HG03159 (cell line): ENCODE measurements around the gene EEF1A2.
"Not testable (repeated sequence)": the region's sequence is repeated elsewhere in the genome, so short reads cannot be mapped to it uniquely, and the experiment has no call there.

ENCODE experiments used
- ATAC-seq: cut with Tn5 transposase; IDR thresholded peaks from one replicate; pipeline ENCODE4 v1.9.1; 2021; ENCODE audit warnings: mild to moderate bottlenecking, moderate library complexity; ENCODE audit not compliant: unreplicated experiment

The EEF1A2 gene

DNA sequence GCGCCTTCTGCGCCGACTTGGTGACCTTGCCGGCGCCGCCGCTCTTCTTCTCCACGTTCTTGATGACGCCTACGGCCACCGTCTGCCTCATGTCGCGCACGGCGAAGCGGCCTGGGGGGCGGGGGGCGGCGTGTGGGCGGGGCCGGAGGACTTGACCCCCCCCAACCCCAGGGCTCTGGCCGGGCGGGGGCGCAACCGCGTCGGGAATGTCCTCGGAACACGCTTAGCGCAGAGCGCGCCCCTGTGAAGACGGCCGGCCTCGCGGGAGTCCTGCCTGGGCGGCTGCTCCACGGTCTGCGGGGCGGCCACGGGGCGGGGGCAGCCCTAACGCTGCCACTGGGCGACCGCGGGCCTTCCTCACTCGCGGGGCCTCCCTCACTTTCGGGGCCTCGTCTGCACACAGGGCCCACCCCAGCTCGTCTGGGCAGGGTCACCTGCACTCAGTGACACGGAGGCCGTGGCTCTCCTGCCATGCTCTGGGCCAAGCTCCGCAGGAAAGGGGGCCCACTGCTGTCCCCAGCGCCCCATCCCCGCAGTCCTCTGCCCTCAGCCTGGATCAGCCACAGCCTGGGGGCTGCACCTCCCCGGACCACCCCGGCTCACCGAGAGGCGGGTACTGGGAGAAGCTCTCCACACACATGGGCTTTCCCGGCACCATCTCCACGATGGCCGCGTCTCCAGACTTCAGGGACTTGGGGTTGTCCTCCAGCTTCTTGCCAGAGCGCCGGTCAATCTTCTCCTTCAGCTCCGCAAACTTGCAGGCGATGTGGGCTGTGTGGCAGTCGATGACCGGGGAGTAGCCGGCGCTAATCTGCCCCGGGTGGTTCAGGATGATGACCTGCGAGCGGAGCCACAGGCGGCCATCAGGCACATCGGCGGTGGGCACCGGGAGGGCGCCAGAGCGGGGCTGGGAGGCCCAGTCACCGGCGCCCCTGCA, 10.3 kb downstream of the EEF1A2 start:
- no peak for ATAC-seq

DNA sequence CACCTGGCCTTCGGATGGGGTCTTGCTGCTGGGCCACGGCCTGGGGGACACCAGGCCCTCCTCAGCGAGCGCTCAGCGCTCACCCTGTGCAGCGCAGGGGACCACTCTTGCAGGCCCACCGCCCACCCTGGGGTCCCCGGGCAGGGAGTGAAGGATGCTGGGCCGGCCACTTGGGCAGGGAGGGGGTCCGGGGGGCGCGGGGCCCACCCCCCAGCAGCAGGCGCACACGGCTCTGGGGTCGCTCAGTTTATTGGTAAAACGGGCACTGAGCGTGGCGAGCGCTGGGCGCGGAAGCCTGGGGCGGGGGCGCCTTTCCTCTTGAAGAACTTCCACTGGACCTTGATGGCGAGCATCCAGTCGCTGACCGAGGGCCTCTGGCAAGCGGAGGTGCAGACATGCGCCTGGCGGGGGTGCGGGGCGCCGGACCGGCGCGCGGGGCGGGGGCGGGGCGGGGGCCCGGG, 11.1 kb downstream of the EEF1A2 start:
- no peak for ATAC-seq

GRCh38 chr20:63487116-63487764, 11.6 kb downstream of the EEF1A2 start:
- ATAC-seq: no peak

- ATAC-seq: no peak
Measured at GRCh38 chr20:63486300-63486855, 12.5 kb downstream of the EEF1A2 start.

DNA sequence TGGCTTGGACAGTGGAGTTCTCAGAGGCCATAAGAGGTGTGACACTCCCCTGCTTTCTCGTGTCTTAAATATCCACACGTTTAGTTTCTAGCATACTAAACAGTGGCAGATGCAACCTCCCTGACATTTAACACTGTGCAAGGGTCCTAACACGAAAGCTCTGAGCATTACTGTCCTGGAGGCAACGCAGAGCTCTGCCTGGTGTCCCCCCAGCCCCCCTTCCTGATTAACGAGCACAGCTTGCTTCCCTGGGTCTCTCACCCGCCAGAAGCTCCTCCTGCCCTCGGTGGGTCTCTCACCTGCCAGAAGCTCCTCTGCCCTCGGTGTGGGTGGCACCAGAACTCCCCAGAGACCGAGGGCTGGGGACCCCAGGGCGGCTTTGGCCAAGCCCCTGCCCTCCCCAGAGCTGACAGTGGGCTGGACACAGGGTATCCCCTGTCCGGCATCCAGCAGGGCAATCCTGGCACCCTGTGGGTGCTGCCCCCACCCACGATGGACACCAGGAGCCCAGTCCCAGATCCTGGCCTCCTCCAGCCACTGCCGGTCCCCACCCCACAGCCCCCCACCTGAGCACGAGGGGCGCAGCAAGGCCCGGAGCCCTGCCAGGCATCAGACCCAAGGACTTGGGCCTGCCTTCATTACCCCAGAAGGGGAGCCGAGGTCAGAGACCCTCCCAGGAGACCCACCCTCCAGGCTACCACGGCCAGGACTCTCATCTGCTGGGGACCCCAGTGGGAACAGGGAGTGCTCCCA, 14.1 kb downstream of the EEF1A2 start:
- no peak for ATAC-seq

GRCh38 chr20:63484236-63484635, 14.6 kb downstream of the EEF1A2 start:
- ATAC-seq: no peak

GRCh38 chr20:63483834-63484233, 15.0 kb downstream of the EEF1A2 start:
- no peak for ATAC-seq

DNA sequence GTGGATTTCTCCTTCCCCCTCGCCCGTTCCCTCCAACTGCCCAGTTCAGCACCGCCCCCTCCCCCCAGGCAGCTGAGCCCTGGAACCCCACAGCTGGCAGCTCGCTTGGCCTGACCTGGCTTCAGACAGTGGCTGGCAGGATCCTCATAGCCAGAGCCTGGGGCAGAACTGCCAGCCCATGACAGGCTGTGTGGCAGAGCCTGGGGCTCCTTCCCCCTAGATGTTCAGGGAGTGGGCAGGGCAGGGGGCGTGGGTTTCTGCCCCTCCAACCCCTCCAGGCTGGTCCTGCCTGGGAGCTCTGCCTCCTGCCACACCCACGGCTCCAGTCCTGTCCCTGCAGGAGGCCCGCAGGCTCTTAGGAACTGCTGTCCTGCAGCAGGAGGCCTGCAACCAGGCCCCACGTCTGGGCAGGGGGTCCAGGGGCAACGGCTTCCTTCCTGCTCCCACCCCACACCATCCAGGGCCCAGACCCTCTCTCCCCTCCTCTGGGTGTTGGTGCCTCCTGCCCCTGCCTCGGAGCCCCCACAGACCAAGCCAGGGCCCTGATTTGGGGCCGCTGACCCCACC, 16.8 kb downstream of the EEF1A2 start:
- no peak for ATAC-seq

- no peak for ATAC-seq
Measured at GRCh38 chr20:63481503-63481902, 17.4 kb downstream of the EEF1A2 start.

DNA sequence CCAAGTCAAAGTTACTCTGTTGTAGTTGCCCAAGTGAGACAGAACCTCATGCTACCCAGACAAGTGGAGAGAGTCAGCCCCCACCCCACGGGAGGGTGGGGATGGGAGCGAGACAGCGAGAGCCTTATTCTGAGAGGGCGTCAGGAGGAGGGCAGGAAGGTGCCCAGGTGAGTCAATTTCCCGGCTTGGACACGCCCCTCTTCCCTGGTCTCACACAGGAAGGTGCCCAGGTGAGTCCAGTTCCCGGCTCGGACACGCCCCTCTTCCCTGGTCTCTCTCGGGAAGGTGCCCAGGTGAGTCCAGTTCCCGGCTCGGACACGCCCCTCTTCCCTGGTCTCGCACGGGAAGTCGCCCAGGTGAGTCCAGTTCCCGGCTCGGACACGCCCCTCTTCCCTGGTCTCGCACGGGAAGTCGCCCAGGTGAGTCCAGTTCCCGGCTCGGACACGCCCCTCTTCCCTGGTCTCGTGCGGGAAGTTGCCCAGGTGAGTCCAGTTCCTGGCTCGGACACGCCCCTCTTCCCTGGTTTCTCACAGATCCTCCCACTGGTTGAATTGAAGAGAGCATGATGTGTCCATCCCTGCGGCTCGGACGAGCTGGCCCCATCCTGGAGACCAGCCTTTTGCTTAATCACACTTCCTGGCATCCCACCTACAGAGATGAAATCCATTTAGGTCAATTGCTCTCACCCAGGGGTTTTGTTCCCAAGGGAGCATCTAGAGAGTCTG, 19.0 kb downstream of the EEF1A2 start:
- ATAC-seq: not testable (repeated sequence)

GRCh38 chr20:63478346-63479302, 20.3 kb downstream of the EEF1A2 start:
- ATAC-seq: no peak

DNA sequence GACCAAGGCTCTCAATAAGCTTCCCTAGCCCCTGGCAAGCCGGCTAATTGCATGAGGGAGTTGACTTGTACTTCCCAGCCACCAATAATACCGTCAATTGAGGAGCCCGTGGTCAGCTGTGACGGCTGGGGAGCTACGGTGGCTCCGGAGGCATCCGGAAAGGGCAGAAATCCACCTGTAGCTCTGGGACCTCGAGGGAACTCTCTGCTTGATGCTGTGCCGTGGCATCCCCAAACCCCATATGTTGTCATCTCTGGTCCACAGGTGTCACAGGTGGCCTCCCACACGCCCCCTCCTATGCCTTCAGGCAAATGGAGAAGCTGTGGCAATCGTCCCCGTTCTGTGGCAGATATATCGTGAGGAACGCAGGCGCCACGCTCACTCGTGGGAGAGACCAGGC, 20.9 kb downstream of the EEF1A2 start:
- no peak for ATAC-seq

DNA sequence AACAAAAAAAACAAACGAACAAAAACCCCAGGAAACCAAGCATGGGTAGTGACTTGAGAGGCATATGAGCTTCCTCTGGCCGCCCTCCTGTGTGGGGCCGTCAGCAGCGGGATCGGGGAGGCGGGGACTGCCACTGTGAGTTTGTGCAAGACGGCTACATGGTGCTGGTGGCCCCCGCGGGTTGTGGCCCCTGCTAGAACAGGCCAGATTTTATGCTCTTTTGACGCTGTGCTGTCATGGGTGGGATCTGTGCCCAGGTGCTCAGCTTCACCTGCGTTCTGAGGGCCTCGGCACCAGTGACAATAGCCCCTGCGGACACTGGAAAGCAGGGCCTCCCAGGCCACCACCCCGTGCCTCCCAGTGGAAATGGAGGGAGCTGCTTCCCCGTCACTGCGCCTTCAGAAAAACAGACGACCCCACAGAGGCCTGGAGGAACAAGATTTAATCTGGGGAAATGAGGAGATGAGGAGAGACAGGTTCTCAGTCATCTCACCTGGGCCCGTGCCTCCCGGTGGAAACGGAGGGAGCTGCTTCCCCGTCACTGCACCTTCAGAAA, 21.7 kb downstream of the EEF1A2 start:
- no peak for ATAC-seq

DNA sequence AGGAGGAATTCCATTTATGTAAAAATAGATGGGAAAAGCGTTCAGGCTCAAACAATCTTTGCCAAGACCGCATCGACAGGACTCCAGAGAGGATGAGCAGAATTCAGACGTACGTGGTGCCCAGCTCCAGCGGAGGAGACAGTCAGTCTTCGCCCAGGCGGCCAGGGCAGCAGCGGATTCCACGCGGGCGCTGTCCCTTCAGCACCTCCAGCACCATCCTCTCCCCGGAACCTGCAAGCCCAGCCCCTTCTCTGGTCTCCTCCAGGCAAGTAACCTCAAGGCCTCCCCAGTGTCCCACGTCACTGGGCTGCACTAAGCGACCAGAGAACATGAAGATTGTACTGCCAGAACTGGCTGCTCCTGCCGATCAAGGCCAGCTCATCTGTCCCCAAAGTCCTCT, 23.7 kb downstream of the EEF1A2 start:
- ATAC-seq: no peak

- ATAC-seq: no peak
Measured at GRCh38 chr20:63473555-63474449, 25.1 kb downstream of the EEF1A2 start.

- ATAC-seq: no peak
Measured at GRCh38 chr20:63472862-63473390, 26.0 kb downstream of the EEF1A2 start.
